Mucosa of gallbladder (tissue), 1 donor: ENCODE data around the gene KMT2D. TPM values are rescaled to one million over a fixed set of nuclear protein-coding genes. Genes with fewer than 3 reads are reported as not detected.
A peak's percentile ranks its signal among the peaks of the same experiment; 100 is the strongest.
"Not testable (repeated sequence)": the region's sequence is repeated elsewhere in the genome, so short reads cannot be mapped to it uniquely, and the experiment has no call there.

Source experiments
- DNase-seq: peaks from one replicate; pipeline ENCODE4 v3.0.0-alpha.2; 2020; ENCODE audit warnings: low spot score
- total RNA-seq: library from RNA; stranded (reverse); gene quantifications from one replicate; pipeline ENCODE4 v1.2.1, GENCODE V29; 2021
- donor health status: DM: no; HTN: no; CAD: no.

The KMT2D gene
- total RNA-seq, 1 donor from 2014 or later, result 104 TPM

DNA sequence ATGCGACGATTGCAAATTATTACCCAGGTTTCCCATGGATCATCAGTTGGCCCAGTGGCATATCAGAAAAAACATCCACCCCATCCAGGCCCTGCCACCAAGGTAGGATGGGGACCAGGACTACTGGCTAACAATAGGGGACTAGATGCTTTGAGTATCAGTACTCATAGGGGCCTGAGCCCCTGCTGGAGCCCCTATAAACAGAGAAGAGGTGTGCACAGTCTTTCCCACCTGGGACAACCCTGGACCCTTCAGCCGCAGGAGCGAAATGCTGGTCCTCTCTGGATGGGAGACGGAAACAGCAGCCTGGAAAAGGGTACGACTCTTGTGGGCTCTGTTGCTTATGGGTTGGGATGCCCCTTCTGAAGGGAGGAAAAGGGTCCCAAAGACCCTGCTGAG is 28.3 kb upstream of the KMT2D start:
- no peak for DNase-seq

- peak; percentile 63 for DNase-seq
Measured at GRCh38 chr12:49088150-49088931, 27.7 kb upstream of the KMT2D start.

DNA sequence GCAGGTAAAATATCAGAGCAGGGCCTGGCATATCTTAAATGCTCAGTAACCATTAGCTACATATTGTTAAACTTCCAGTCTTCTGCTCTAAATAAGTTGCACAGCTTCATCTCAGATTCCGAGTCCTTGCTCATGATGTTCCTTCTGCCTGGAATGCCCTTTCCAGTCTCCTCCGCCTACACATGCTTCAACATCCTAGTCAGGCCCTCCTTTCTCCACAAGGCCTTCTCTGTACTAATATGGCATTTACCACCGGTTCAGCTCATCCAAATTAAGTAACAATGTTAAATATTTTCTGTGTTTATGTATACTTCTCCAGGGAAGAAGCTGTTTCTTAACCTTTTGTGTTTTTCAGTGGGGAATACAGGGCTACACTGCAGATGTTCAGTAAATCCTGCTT is 25.5 kb upstream of the KMT2D start:
- no peak for DNase-seq

GRCh38 chr12:49084438-49084837 is 23.8 kb upstream of the KMT2D start:
- DNase-seq, result no peak

DNA sequence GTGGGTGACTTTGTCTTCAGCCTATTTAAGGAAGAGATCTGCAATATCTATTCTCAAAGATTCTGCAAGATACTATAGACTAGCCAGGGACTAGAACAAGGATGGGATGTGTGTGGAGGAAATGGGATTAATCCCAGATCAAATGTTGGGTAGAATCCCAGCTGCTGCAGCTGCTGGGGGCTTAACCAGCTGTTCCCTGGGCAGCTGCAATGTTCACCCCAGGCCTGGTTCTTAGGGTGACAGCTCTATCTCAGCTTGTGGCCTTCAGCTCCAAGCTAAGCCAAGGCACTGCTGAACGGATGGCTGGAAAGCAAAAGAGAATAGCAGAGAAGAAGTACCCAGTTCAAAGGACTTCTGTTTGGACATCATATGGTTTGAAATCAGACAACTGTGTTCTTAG is 19.2 kb upstream of the KMT2D start:
- DNase-seq, result no peak

DNA sequence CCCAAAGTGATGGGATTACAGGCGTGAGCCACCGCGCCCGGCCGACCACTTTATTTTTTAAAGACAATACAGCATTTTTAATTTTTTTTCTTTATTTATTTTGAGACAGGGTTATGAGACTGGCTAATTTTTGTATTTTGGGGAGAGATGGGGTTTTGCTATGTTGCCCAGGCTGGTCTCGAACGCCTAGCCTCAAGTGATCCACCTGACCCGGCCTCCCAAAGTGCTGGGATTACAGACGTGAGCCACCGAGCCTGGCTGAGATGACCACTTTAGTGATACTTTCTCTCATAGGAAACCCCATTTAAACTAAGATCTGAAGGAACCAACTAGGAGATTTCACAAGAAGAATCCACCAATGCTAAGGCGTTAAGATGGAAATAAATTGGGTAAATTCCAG is 10.4 kb upstream of the KMT2D start:
- no peak for DNase-seq

- DNase-seq, result peak; percentile 99
Measured at GRCh38 chr12:49069507-49070346, 9.1 kb upstream of the KMT2D start, which contains the start of gene RHEBL1. Gene RHEBL1, minus strand, starts transcription at chr12:49069979. Its CDS starts 194 bp downstream, at chr12:49069785.

GRCh38 chr12:49068879-49069506 is 8.4 kb upstream of the KMT2D start:
- DNase-seq, result no peak

DNA sequence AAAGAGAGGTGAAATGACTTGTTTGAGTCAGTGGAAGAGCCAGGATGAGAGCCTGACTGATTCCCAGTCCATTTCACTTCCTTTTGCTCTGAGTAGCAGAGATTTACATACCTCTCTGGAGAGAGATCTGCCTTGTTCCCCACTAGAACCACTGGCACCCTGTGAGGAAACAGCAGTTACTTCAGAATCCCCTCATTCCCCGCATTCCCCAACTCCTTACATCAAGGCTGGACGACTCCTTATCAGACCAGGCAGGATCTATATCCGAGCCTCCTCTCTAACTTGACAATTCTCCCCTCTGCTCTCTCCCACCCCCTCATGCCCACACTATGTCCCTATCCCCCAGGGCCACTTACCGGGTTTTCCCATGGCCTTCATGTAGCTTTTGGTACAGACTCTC is 5.5 kb upstream of the KMT2D start:
- DNase-seq, result no peak

DNA sequence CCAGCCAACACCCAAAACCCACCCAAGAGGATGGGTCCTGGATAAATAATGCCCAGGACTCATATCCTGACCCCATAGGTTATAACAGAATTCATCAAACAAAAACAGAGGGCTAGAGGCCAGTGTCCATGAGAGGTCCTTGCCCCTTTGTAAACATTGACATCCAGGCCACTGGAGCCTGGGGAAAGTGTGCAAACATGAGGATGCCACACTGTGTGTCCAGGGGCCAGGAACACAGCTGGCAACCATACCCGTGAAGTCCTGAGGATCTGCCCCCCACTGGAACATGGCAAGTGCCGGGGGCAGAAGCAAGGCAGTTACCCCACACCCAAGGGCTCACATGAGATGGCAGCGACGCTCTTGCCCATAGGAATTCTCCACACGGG is 4.2 kb upstream of the KMT2D start:
- DNase-seq, result no peak

DNA sequence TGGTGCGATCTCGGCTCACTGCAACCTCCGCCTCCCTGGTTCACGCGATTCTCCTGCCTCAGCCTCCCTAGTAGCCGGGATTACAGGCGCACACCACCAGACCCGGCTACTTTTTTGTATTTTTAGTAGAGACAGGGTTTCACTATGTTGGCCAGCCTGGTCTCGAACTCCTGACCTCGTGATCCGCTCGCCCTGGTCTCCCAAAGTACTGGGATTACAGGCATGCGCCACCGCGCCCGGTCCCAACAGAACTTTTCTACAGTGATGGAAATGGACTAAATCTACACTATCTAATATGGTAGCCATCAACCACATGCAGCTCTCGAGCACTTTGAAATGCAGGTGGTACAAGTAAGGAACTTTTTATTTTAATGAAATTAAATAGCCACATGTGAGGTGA is 1.3 kb upstream of the KMT2D start:
- DNase-seq, result not testable (repeated sequence)

DNA sequence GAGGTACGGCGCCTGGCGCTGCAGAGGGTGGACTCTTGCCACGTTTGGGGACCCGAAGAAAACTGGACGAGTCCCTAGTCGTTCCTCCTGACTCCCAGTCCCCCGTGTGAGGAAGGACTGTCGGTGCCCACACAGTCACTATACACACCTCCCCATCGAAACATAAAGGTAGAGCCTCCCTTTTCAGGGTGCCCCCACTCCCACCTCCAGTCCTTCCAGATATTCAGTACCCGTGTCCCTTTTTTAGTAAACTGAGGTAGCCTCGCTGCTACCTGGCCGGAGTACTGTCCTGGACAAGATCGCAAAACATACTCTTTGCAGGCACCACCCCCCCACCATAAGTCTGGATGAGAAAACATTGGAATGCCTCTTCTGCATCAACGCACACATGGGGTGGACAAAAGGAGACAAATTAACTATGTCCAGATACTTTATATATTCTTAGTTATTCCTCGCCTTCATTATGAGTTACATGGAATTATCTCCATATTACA is 610 bp upstream of the KMT2D start:
- DNase-seq, result no peak

DNA sequence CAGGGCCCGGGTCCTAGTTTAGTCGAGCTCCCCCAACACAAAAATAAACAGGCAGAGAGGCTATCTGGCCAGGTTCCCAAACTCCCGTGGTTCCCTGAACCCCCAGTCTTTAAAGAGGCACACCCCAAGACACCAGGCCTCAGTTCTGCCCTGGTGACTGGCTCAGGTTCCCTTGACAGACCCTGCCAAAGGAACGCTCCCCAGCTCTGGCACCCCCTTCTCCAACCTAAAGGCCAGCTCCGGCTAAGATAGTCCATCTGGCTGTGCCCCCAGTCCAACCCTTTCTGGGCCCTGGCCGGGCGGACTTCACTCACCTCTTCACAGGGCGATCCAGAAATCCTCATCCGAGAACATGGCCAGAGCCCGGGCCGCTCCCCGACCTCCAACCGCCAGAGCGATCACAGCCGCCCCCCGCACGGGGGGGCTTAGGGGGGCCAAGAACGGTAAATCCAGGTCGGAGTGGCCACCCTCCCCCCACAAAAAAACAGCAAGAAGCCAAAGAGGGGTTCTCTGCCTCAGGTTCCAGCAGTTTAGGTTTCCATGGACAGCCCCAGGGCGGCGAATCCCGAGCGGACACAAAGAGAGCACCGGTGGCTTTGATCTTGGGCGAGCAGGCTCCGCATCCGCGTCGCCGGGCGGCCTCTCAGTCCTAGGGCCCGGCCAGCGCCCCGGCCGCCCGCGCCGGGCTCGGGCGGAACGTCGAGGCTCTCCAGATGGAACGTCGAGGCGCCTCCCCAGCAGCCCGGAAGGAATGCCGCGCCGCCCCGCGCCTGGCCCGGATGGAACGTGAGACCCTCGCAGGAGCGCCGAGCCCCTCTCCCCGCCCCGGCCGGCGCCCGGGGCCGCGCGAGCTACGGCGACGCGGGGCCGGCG is 1.1 kb downstream of the KMT2D start:
- no peak for DNase-seq

DNA sequence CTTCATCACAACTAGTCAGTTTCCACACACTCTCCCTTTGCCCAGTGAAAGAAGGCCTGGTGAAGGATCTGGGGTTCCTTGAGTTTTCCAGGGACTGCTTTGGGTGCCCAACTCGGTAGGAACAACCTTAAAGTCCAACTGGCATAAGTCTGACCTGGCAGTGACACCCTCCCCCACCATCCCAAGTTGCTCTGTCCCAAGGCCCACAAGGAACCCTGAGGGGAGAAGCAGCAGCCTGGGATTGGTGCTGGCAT is 1.6 kb downstream of the KMT2D start:
- DNase-seq, result no peak

- DNase-seq, result no peak
Measured at GRCh38 chr12:49058366-49059044, 2.1 kb downstream of the KMT2D start.

- DNase-seq, result no peak
Measured at GRCh38 chr12:49057888-49058287, 2.7 kb downstream of the KMT2D start.

DNA sequence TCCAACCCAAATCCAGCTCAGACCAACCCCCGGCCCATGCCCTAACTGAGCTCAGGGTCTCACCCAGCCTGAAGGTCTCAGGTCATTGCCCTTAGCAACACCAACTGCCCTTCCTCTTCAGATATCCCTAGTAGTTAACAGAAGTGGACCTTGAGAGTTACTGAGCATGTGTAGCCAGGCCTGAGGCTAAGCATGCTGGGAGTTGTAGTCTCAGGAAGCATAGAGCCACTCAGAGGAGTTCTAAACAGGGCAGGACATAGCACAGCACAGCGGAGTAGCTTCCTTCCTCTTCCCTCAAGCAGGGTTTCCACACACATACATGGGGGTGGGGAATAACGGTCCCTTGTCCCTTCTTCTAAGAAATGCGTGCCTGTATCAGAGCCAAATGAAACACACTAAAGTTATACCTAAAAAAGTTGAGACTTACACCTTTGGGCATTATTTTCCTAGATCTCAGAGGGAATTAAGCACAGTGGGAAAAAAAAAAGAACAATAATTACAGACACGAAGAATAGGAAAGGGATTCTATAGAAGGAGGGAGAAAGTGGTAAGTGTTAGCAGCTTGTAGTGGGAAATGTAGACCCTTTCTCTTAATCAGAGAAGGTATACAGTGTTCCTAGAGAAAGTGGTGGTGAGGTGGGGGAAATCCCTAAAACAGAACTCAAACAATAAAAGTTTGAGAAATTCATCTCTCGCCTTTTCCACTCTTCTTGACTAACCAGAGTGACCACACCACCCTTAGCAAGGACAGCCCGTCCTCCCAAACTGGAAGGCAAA is 4.4 kb downstream of the KMT2D start:
- DNase-seq, result peak; percentile 65

GRCh38 chr12:49055092-49055491 is 5.5 kb downstream of the KMT2D start:
- no peak for DNase-seq

GRCh38 chr12:49054524-49054923 is 6.1 kb downstream of the KMT2D start:
- DNase-seq, result no peak

DNA sequence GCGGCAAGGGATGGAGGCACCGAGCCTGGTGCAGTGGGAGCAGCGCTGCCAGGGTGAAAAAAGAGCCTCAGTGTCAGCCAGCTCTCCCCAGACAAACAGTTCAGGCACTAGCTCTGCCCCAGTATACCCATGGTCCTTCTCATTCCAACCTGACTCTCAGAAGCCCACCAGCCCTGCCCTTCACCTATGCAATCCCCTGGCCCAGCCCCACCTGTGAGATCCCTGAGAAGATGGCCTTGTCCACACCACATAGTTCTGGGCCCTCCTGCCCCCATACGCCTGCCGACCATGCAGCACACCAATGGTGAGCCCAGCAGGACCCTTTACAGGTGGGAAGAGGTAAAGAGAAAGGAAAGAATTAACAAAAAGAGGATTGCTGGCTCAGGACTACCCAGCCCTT is 6.5 kb downstream of the KMT2D start:
- DNase-seq, result no peak
